Neural progenitor cell (in vitro differentiated cells): ENCODE measurements around the gene SRP72. TPM values are rescaled to one million over a fixed set of nuclear protein-coding genes. Genes with fewer than 3 reads are reported as not detected.

ENCODE experiments used
- DNase-seq: peaks from one replicate; pipeline ENCODE4 v3.0.0-alpha.2; 2016; ENCODE audit warnings: low spot score
- H2AFZ ChIP-seq: fragments of 200-600 bp; sonication (generic); replicated peaks from 2 replicates; pipeline ENCODE4 v1.6.1; 2016; ENCODE audit warnings: antibody characterized with exemption
- H3F3A ChIP-seq: fragments of 200-600 bp; sonication (generic); 2 replicates; pipeline ENCODE4 v1.6.1; 2016; ENCODE audit warnings: antibody characterized with exemption, low read depth
- H3K27ac ChIP-seq: fragments of 200-600 bp; sonication (generic); 2 replicates; pipeline ENCODE4 v1.5.1; 2016; ENCODE audit warnings: mild to moderate bottlenecking
- H3K27me3 ChIP-seq: fragments of 200-600 bp; sonication (generic); 2 replicates; pipeline ENCODE4 v1.6.1; 2016; ENCODE audit warnings: mild to moderate bottlenecking, moderate library complexity
- H3K36me3 ChIP-seq: fragments of 200-600 bp; sonication (generic); 2 replicates; pipeline ENCODE4 v1.5.1; 2016
- H3K4me1 ChIP-seq: fragments of 200-600 bp; sonication (generic); 2 replicates; pipeline ENCODE4 v1.6.1; 2016; ENCODE audit warnings: mixed run types
- H3K4me2 ChIP-seq: fragments of 200-600 bp; sonication (generic); 2 replicates; pipeline ENCODE4 v1.6.1; 2016
- H3K4me3 ChIP-seq: fragments of 200-600 bp; sonication (generic); 2 replicates; pipeline ENCODE4 v1.5.1; 2016
- H3K79me2 ChIP-seq: fragments of 200-600 bp; sonication (generic); 2 replicates; pipeline ENCODE4 v1.6.1; 2016; ENCODE audit warnings: low read depth
- H3K9ac ChIP-seq: fragments of 200-600 bp; sonication (generic); 2 replicates; pipeline ENCODE4 v1.6.1; 2016
- H3K9me3 ChIP-seq: fragments of 200-600 bp; sonication (generic); 2 replicates; pipeline ENCODE4 v1.5.1; 2016; ENCODE audit warnings: low read depth
- H4K20me1 ChIP-seq: fragments of 200-600 bp; sonication (generic); 2 replicates; pipeline ENCODE4 v1.6.1; 2016; ENCODE audit warnings: low read depth
- H3K27ac Mint-ChIP-seq: 3 replicates; pipeline ENCODE4 v1.8.0; 2021; ENCODE audit warnings: mixed read lengths
- H3K27me3 Mint-ChIP-seq: 2 replicates; pipeline ENCODE4 v1.8.0; 2022; ENCODE audit warnings: low read depth, mild to moderate bottlenecking, inconsistent platforms, moderate library complexity, mixed read lengths; ENCODE audit not compliant: insufficient read depth
- H3K36me3 Mint-ChIP-seq: 3 replicates; pipeline ENCODE4 v1.8.0; 2021; ENCODE audit warnings: mixed read lengths
- H3K4me1 Mint-ChIP-seq: 3 replicates; pipeline ENCODE4 v1.8.0; 2021; ENCODE audit warnings: mixed read lengths
- H3K4me3 Mint-ChIP-seq: 3 replicates; pipeline ENCODE4 v1.8.0; 2021; ENCODE audit warnings: mild to moderate bottlenecking, moderate library complexity, mixed read lengths
- H3K9me3 Mint-ChIP-seq: 3 replicates; pipeline ENCODE4 v1.8.0; 2020; ENCODE audit warnings: mixed read lengths
- EZH2 ChIP-seq: fragments of 200-600 bp; sonication (generic); IDR thresholded peaks from 2 replicates; pipeline ENCODE4 v1.6.1; 2017; ENCODE audit warnings: antibody characterized with exemption, mild to moderate bottlenecking, moderate library complexity
- EZH2phosphoT487 ChIP-seq: fragments of 200-600 bp; sonication (generic); IDR thresholded peaks from 2 replicates; pipeline ENCODE4 v1.6.1; 2017; ENCODE audit warnings: antibody characterized with exemption
- total RNA-seq: library from RNA; depleted of rRNA; stranded (reverse); fragments of >200 nt; gene quantifications from 2 replicates; pipeline ENCODE4 v1.2.3, GENCODE V29; 2015; ENCODE audit warnings: low replicate concordance
- TF ChIP-seq, protein P1 (sequence below): fragments of 200-600 bp; sonication (generic); IDR thresholded peaks from 2 replicates; pipeline ENCODE4 v1.5.1; 2017; ENCODE audit warnings: antibody characterized with exemption, mild to moderate bottlenecking

Gene SRP72
- total RNA-seq, 1 donor from 2014 or later = 114 TPM

DNA sequence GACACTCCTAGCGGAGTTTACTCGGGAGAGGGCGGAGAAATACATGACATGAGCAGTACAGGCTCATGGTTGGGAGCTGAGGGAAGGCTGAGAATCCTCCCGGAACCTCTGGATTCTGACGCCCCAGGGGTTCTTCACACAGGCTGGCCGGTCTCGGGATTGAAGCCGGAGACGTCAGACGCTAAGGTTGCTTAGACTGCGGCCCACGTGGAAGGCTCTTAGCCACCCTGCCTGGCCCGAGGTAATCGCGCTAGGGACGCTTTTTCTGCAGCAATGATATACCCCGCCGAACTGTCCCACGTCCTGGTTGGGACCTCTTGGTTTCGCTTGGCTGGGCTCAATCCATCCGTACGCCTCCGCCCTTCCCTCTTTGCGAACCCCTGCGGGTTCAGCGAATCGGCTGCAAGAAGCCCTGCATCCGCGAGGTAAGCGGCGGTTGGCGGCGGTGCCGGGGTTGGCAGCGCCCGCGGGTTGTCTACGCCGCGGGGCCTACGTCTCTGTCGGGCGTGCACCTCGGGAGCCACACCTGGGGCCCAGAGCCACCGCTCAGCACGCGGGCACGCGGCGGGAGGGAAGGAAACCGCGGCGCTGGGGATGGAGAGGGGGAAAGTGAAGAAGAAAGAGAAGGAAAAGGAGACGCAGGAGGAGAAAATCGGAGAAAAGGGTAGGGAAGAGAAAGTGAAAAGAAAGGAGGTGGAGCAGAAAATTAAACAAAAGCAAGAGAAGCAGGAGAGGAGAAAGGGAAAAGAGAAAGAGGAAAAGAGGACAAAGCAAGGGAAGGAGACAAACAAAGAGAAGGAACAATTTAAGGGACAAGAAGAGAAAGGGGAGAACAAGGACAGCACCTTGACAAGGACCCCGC is 38.1 kb downstream of the SRP72 start, which contains the start of gene ARL9:
Gene ARL9, plus strand, starts transcription at position 523 of the 862 bp plus-strand sequence. Its CDS starts 72 bp downstream, at position 595.
- Histone ChIP-seq H2AFZ (peak within 1 kb of the TSS; percentile 98), H3F3A (peaks cover 31% of the 10 kb centered on the region), H3K36me3 (peaks cover 6% of the 10 kb centered on the region), H3K9ac (no peak within 1 kb of the TSS), H3K9me3 (no peaks in the 10 kb centered on the region), H3K4me2 (peak within 1 kb of the TSS; percentile 97), H3K27ac (no peak within 1 kb of the TSS), H3K79me2 (no peaks in the 10 kb centered on the region), H3K4me3 (peak within 1 kb of the TSS; percentile 66), H4K20me1 (peaks cover 9% of the 10 kb centered on the region), H3K27me3 (peaks cover 20% of the 10 kb centered on the region), H3K4me1 (no peaks in the 10 kb centered on the region)
- peaks cover 10% of the 10 kb centered on the region for H3K36me3 Mint-ChIP-seq
- H3K9me3 Mint-ChIP-seq = no peaks in the 10 kb centered on the region
- H3K27ac Mint-ChIP-seq = peak within 1 kb of the TSS; percentile 22
- peak; percentile 80 for DNase-seq
- peak within 1 kb of the TSS; percentile 91 for H3K4me3 Mint-ChIP-seq
- peaks cover 8% of the 10 kb centered on the region for H3K27me3 Mint-ChIP-seq
- TF ChIP-seq EZH2 (peak; percentile 44), EZH2phosphoT487 (peak; percentile 46)
- TF ChIP-seq, protein P1, sequence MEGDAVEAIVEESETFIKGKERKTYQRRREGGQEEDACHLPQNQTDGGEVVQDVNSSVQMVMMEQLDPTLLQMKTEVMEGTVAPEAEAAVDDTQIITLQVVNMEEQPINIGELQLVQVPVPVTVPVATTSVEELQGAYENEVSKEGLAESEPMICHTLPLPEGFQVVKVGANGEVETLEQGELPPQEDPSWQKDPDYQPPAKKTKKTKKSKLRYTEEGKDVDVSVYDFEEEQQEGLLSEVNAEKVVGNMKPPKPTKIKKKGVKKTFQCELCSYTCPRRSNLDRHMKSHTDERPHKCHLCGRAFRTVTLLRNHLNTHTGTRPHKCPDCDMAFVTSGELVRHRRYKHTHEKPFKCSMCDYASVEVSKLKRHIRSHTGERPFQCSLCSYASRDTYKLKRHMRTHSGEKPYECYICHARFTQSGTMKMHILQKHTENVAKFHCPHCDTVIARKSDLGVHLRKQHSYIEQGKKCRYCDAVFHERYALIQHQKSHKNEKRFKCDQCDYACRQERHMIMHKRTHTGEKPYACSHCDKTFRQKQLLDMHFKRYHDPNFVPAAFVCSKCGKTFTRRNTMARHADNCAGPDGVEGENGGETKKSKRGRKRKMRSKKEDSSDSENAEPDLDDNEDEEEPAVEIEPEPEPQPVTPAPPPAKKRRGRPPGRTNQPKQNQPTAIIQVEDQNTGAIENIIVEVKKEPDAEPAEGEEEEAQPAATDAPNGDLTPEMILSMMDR = no peak
- peaks cover 17% of the 10 kb centered on the region for H3K4me1 Mint-ChIP-seq

DNA sequence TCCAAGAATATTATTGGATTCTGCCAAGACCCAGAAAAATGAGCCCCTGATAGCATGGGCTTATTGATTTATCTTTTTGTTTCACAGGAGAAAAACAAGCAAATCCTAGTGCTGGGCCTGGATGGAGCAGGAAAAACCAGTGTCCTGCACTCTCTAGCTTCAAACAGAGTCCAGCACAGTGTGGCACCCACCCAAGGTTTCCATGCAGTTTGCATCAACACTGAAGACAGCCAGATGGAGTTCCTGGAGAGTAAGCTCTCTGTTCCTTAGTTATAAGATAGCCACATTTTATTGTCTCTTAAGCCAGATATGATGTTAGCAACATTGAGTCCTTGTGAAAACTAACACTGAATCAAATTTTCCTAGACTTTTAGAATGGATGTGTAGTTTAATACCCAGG is 43.7 kb downstream of the SRP72 start:
- H3K36me3 Mint-ChIP-seq = no peaks in the 10 kb centered on the region
- no peak overlapping the region for H3K4me3 ChIP-seq
- peaks cover 14% of the 10 kb centered on the region for H3K27me3 ChIP-seq
- no peak overlapping the region for H3K4me3 Mint-ChIP-seq
- H3K9me3 ChIP-seq = no peaks in the 10 kb centered on the region
- peaks cover 10% of the 10 kb centered on the region for H3K4me1 Mint-ChIP-seq
- no peak overlapping the region for H3K27ac ChIP-seq
- H3K27ac Mint-ChIP-seq = no peak overlapping the region
- H4K20me1 ChIP-seq = no peaks in the 10 kb centered on the region
- peaks cover 5% of the 10 kb centered on the region for H3F3A ChIP-seq
- H3K79me2 ChIP-seq = no peaks in the 10 kb centered on the region
- H3K9me3 Mint-ChIP-seq = no peaks in the 10 kb centered on the region
- H3K36me3 ChIP-seq = no peaks in the 10 kb centered on the region
- no peak overlapping the region for H3K4me2 ChIP-seq
- H3K27me3 Mint-ChIP-seq = peaks cover 3% of the 10 kb centered on the region
- TF ChIP-seq, protein P1 = no peak
- TF ChIP-seq EZH2 = no peak
- no peak for TF ChIP-seq EZH2phosphoT487
- H2AFZ ChIP-seq = no peak overlapping the region
- no peaks in the 10 kb centered on the region for H3K4me1 ChIP-seq
- no peak for DNase-seq
- H3K9ac ChIP-seq = no peak overlapping the region

DNA sequence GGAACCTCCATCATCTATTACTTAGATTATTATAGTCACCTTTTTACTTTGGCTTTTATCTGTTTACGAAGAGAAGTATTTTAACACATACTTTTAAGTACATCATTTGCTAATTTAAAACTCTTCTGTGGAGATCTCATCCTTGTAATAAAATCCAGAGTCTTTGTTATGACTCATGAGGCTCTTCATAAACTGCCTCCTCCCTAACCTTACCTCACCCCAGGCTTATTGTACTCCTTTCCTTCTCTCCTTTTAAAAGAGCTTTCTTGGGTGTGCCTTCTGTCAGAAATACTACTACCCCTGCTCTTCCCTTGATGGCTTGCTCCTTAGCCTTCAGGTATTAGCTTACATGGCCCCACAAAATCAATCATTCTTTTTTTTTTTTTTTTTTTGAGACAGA is 44.7 kb downstream of the SRP72 start:
- no peak overlapping the region for H3K27ac Mint-ChIP-seq
- TF ChIP-seq EZH2 = no peak
- TF ChIP-seq, protein P1 = no peak
- no peak for TF ChIP-seq EZH2phosphoT487
- no peak overlapping the region for H3K4me3 Mint-ChIP-seq
- H3K9me3 Mint-ChIP-seq = no peaks in the 10 kb centered on the region
- H3K27me3 Mint-ChIP-seq = no peaks in the 10 kb centered on the region
- no peaks in the 10 kb centered on the region for H3F3A ChIP-seq
- H4K20me1 ChIP-seq = no peaks in the 10 kb centered on the region
- no peak overlapping the region for H3K4me3 ChIP-seq
- no peaks in the 10 kb centered on the region for H3K4me1 Mint-ChIP-seq
- H2AFZ ChIP-seq = no peak overlapping the region
- no peaks in the 10 kb centered on the region for H3K36me3 Mint-ChIP-seq
- no peaks in the 10 kb centered on the region for H3K4me1 ChIP-seq
- H3K27ac ChIP-seq = no peak overlapping the region
- no peak overlapping the region for H3K9ac ChIP-seq
- H3K4me2 ChIP-seq = no peak overlapping the region
- no peaks in the 10 kb centered on the region for H3K79me2 ChIP-seq
- peaks cover 4% of the 10 kb centered on the region for H3K27me3 ChIP-seq
- no peaks in the 10 kb centered on the region for H3K36me3 ChIP-seq
- no peaks in the 10 kb centered on the region for H3K9me3 ChIP-seq
- DNase-seq = no peak
